Panc1 (cell line): ENCODE data around the gene IGFBP4. TPM values are rescaled to one million over a fixed set of nuclear protein-coding genes. Genes with fewer than 3 reads are reported as not detected.

Experiments
- ATAC-seq: fragments of 200-7000 bp; cut with Tn5 transposase; 2 replicates; pipeline ENCODE4 v1.9.1; 2020; ENCODE audit warnings: mild to moderate bottlenecking, moderate library complexity
- BruUV-seq: library from RNA; stranded (reverse); fragments of 400-500 nt; replicated peaks from 2 replicates; lab custom pipeline; 2021; lab: Mats Ljungman, UMichigan
- CTCF ChIA-PET: fragments of 300-600 bp; sonication (Branson Sonifier 250); formaldehyde crosslinking; loops from one replicate; lab custom pipeline; 2022; ENCODE audit warnings: antibody characterized with exemption; lab: Charles Lee
- POLR2A ChIA-PET: fragments of 300-600 bp; sonication (Branson Sonifier 250); formaldehyde crosslinking; loops from one replicate; lab custom pipeline; 2022; ENCODE audit warnings: antibody characterized with exemption; lab: Charles Lee
- DNase-seq: peaks from one replicate; pipeline ENCODE4 v3.0.0-alpha.2; 2010; ENCODE audit warnings: low read depth, low spot score
- H3K27ac ChIP-seq: 2 replicates; pipeline ENCODE4 v1.5.1; 2011; ENCODE audit warnings: mild to moderate bottlenecking, low read length, inconsistent platforms
- H3K27me3 ChIP-seq: fragments of 200-500 bp; sonication (Bioruptor generic); 2 replicates; pipeline ENCODE4 v1.6.0; 2014; ENCODE audit warnings: low read length, inconsistent platforms; ENCODE audit not compliant: control insufficient read depth, insufficient read depth
- H3K36me3 ChIP-seq: fragments of 200-500 bp; sonication (Bioruptor generic); 2 replicates; pipeline ENCODE4 v1.5.1; 2014; ENCODE audit warnings: inconsistent platforms, mild to moderate bottlenecking, low read length, moderate library complexity; ENCODE audit not compliant: control insufficient read depth, insufficient read depth
- H3K4me1 ChIP-seq: 2 replicates; pipeline ENCODE4 v1.5.1; 2011; ENCODE audit warnings: inconsistent platforms, mild to moderate bottlenecking, low read length, moderate library complexity; ENCODE audit not compliant: control insufficient read depth, insufficient read depth
- H3K4me3 ChIP-seq, 2 experiments: 2 replicates each; pipeline ENCODE4 v1.5.1; 2011 to 2012; ENCODE audit warnings: low read depth in 2 of 2, low read length in 2 of 2, mild to moderate bottlenecking in 2 of 2, inconsistent platforms in 1 of 2, moderate library complexity in 1 of 2
- H3K9me3 ChIP-seq: fragments of 200-500 bp; sonication (Bioruptor generic); 2 replicates; pipeline ENCODE4 v1.5.1; 2014; ENCODE audit warnings: low read depth, mild to moderate bottlenecking, inconsistent platforms, low read length, moderate library complexity; ENCODE audit not compliant: control insufficient read depth, insufficient read depth
- CTCF ChIP-seq: fragments of 450-650 bp; IDR thresholded peaks from 2 replicates; pipeline ENCODE4 v1.5.1; 2017; ENCODE audit warnings: mild to moderate bottlenecking
- POLR2AphosphoS5 ChIP-seq: IDR thresholded peaks from 2 replicates; pipeline ENCODE4 v1.6.1; 2012; ENCODE audit warnings: mild to moderate bottlenecking, low read depth, low read length, moderate library complexity
- REST ChIP-seq, 2 experiments: IDR thresholded peaks; 2 replicates each; pipeline ENCODE4 v1.6.1; 2011 to 2012; ENCODE audit warnings: low read depth in 2 of 2, control low read depth in 1 of 2, low read length in 1 of 2, mild to moderate bottlenecking in 1 of 2, moderate library complexity in 1 of 2; ENCODE audit not compliant: insufficient read depth in 1 of 2
- SIN3A ChIP-seq: IDR thresholded peaks from 2 replicates; pipeline ENCODE4 v1.6.1; 2012; ENCODE audit warnings: low read depth, mild to moderate bottlenecking, low read length, moderate library complexity, borderline replicate concordance; ENCODE audit not compliant: insufficient read depth
- TCF7L2 ChIP-seq: IDR thresholded peaks from 2 replicates; pipeline ENCODE4 v1.6.1; 2011; ENCODE audit warnings: mild to moderate bottlenecking, low read depth, low read length, inconsistent platforms
- in situ Hi-C: cut with HindIII; loops from 2 replicates; pipeline ENCODE4 v1.10.0; 2016; ENCODE audit warnings: low sequenced_read_pairs, low pct_unique_long_range_greater_than_20kb
- intact Hi-C: fragments of 100-400 bp; cut with micrococcal nuclease; formaldehyde crosslinking; loops from one replicate; pipeline ENCODE4 v1.10.0; 2022; ENCODE audit not compliant: unreplicated experiment
- total RNA-seq: library from RNA; stranded (reverse); gene quantifications from one replicate; pipeline ENCODE4 v1.2.1, GENCODE V29; 2021; ENCODE audit not compliant: unreplicated experiment

The IGFBP4 gene
- total RNA-seq, 1 experiment from 2014 or later = 27.1 TPM

GRCh38 chr17:40487371-40488020, 44.2 kb downstream of the IGFBP4 start:
- H3K36me3 ChIP-seq = no peaks in the 10 kb centered on the region
- in situ Hi-C loops = no loop called here
- CTCF ChIA-PET = no interaction called here
- intact Hi-C loops = no loop called here
- H3K27me3 ChIP-seq = no peaks in the 10 kb centered on the region
- POLR2A ChIA-PET = no interaction called here
- H3K4me1 ChIP-seq = peaks cover 6% of the 10 kb centered on the region
- H3K9me3 ChIP-seq = no peaks in the 10 kb centered on the region
- no peak overlapping the region for H3K27ac ChIP-seq
- peak; percentile 26; the same call in 1 of the 2 replicates for ATAC-seq
- no peak for TF ChIP-seq POLR2AphosphoS5
- TF ChIP-seq REST (IDR thresholded peaks at IDR 0.05; ENCODE audit: insufficient read depth in 1 of 2, low read depth in 2 of 2, low read length in 1 of 2) = no peak
- no peak for TF ChIP-seq TCF7L2
- TF ChIP-seq CTCF = no peak
- no peak for TF ChIP-seq SIN3A
- no TSS peak for BruUV-seq
- no peak overlapping the region for H3K4me3 ChIP-seq
- no peak for DNase-seq

GRCh38 chr17:40490289-40490853, 47.1 kb downstream of the IGFBP4 start:
- intact Hi-C loops = no loop called here
- H3K4me3 ChIP-seq = no peak overlapping the region
- H3K36me3 ChIP-seq = no peaks in the 10 kb centered on the region
- BruUV-seq = no TSS peak
- peaks cover 6% of the 10 kb centered on the region for H3K4me1 ChIP-seq
- TF ChIP-seq POLR2AphosphoS5 (no peak), SIN3A (no peak), CTCF (no peak), TCF7L2 (no peak), REST (IDR thresholded peaks at IDR 0.05; ENCODE audit: insufficient read depth in 1 of 2, low read depth in 2 of 2, low read length in 1 of 2) (no peak)
- no peaks in the 10 kb centered on the region for H3K9me3 ChIP-seq
- in situ Hi-C loops = no loop called here
- DNase-seq (no peak), ATAC-seq (0 out of 2 replicates have a peak, but pooled peaks have one; percentile 24)
- CTCF ChIA-PET = no interaction called here
- H3K27me3 ChIP-seq = no peaks in the 10 kb centered on the region
- H3K27ac ChIP-seq = no peak overlapping the region
- POLR2A ChIA-PET = no interaction called here
